GM20000 (cell line): ENCODE results near the gene SH3BGR.

Source experiments
- DNase-seq: peaks from one replicate; pipeline ENCODE4 v3.0.0; 2012; ENCODE audit warnings: low spot score
- TF ChIP-seq, protein P1 (sequence below): IDR thresholded peaks from 2 replicates; pipeline ENCODE4 v1.5.1; 2012; ENCODE audit warnings: mild to moderate bottlenecking, control low read depth; ENCODE audit errors: extremely low read depth, missing control alignments

The SH3BGR gene

DNA sequence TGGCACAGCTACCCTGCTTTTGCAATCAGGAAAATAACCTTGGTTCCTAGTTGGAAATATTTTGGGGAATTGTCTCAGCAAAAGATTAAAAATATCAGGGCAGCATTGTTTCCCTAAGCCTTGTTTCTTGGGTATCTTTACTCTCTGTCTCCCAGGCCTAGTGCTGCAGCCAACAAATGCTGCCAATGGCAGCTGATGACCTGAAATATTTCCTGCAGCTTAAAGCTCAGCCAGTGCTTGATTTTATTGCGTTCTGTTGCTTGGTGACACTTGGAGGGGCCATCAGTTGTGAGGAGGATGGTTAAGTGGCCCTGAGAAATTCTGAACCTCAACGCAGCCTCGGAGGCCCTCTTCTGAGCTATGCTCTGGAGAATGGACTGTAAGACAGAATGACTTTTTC, 101.6 kb downstream of the SH3BGR start:
- DNase-seq = no peak
- TF ChIP-seq, protein P1, sequence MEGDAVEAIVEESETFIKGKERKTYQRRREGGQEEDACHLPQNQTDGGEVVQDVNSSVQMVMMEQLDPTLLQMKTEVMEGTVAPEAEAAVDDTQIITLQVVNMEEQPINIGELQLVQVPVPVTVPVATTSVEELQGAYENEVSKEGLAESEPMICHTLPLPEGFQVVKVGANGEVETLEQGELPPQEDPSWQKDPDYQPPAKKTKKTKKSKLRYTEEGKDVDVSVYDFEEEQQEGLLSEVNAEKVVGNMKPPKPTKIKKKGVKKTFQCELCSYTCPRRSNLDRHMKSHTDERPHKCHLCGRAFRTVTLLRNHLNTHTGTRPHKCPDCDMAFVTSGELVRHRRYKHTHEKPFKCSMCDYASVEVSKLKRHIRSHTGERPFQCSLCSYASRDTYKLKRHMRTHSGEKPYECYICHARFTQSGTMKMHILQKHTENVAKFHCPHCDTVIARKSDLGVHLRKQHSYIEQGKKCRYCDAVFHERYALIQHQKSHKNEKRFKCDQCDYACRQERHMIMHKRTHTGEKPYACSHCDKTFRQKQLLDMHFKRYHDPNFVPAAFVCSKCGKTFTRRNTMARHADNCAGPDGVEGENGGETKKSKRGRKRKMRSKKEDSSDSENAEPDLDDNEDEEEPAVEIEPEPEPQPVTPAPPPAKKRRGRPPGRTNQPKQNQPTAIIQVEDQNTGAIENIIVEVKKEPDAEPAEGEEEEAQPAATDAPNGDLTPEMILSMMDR = no peak

DNA sequence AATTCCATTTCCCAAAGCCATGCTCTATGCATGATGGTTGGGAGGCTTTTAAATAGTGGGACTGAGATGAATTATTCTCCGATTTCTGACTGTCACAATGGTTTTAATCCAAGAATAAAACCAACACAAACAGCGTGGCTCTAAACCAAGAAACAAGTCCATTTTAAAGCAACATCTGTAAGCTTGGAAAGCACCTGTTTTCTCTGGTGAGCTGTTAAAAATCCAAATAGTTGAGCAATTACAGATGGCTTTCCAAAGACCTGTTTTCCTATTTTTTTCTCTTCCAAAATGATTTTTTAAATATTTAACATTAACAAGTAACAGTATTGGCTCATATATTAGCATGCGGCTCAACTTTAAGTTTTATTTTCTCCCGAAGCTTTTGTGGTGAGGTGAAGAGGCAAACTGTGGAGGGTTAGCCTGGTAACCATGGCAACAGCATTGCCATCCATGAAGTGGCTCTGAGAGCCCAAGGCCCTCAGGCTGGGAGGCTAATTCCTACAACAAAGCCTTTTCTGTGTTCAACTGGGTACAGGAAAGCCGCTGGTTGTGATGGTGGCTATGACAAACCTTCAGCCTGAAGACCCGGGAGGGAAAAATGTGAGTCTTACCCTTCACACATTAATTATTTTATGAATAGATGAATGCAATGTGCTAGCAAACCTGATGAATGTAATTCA, 104.3 kb downstream of the SH3BGR start:
- no peak for DNase-seq
- TF ChIP-seq, protein P1 = no peak

- TF ChIP-seq, protein P1 = no peak
- DNase-seq = no peak
Measured at GRCh38 chr21:39559511-39559910, 107.7 kb downstream of the SH3BGR start.

GRCh38 chr21:39561140-39561539, 109.4 kb downstream of the SH3BGR start:
- no peak for DNase-seq
- TF ChIP-seq, protein P1 = no peak

DNA sequence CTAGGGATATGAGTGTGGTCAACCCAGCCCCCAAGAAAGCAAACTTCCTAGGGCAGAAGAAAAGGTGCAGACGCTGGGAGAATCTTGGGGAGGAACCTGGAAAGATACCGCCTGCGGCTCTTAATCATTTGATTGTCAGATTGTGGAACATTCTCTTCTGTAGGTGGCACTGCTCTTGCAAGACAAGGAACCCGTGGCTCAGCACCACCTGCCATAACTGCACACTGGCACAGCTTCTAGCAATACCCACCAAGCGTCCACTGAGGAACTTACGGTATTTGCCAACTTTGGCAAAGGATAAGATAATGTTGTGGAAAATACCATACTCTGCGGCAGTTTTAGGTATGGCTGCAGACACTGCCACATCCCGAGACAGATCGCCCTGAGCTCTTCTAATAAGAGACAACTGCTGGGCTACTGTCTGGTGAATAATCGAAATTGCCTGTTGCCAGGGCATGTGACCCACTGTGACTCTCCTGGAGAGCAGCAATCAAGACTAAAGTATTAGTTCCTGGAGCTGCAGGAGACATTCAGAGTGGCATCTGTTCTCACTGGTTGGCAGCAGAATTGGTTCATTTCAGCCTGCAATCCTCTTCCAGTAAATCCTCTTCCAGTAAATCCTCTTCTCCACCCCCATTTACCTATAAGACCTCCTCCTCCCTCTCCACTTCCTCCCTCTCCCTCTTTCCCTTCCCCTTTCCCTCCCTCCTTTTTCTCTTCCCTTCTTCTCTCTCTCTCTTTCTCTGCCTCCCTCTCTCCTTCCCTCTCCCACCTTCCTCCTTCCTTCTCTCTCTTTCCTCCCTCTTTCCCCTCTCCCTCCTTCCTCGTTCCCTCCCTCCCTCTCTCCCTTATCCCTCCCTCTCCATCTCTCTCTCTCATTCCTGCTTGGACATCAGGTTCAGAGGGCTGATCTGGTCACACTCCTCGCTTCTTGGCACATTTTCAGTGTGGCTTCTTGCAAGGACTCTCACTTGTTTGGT, 111.3 kb downstream of the SH3BGR start:
- TF ChIP-seq, protein P1 = no peak
- DNase-seq = no peak

DNA sequence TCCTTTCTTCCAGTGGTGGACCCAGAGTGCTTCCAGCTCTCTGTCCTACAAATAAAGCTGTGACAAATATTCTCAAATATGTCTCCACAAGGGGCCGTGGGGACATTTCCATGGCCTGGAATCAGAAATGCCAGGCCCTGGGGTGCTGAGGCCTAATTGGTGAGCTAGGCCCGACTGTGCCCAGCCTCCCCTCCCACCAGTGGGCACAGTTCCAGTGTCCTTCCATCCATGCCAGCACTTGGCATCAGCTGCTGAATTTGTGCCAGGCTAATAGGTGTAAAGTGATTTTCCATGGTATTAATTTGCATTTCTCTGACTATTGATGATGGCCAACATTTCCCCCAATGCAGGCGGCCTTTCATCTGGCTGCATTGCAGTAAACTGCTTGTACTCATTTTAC, 112.4 kb downstream of the SH3BGR start:
- TF ChIP-seq, protein P1 = no peak
- DNase-seq = no peak
